ENCODE results near the gene MED13L. TPM values are rescaled to one million over a fixed set of nuclear protein-coding genes. Genes with fewer than 3 reads are reported as not detected.

The MED13L gene
- total and polyA plus RNA-seq, 2 of the 8 experiments (the other 6 are each of a cell fraction or from before 2014, with no cell fraction given), result 15.9 to 51.7 TPM

DNA sequence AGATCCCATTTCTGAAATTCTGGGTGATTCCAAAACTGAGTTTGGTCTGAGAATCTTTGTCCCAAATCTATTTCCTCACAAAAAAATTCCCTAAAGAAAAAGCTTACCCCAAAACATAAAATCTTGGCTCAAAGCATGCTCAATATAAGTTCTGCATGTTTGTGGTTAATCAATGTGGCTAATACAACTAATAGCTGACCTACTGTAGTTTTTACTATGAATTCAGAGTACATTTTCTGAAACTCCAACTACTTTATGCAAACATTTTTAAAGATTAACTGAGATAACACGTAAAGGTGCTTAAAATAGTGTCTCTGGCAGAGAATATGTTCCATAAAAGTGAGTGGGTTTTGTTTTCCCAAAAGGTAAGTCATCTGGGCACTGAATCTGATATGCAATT lies 133.1 kb downstream of the MED13L start:
- POLR2A ChIA-PET (ENCODE audit: partially characterized antibody), result no interaction called here
- Histone ChIP-seq H4K20me1 (replicated peaks in 1 of 2; ENCODE audit: control insufficient read depth in 1 of 2, insufficient read depth in 2 of 2, low read length in 2 of 2) (peaks cover 0 to 2% of the 10 kb centered on the region in 2 experiments), H2BK5ac (ENCODE audit: low read depth, low read length) (no peak overlapping the region), H2BK20ac (ENCODE audit: low read length) (no peak overlapping the region), H3K27me3 (replicated peaks in 1 of 4; ENCODE audit: control insufficient read depth in 3 of 4, extremely low read depth in 1 of 4, insufficient read depth in 3 of 4, low read length in 3 of 4) (no peaks in the 10 kb centered on the region), H2BK15ac (ENCODE audit: low read length) (no peak overlapping the region), H3K4me1 (replicated peaks in 1 of 4; ENCODE audit: control insufficient read depth in 3 of 4, insufficient read depth in 4 of 4, low read length in 3 of 4) (peaks cover 0 to 6% (median 2%) of the 10 kb centered on the region in 4 experiments; a peak in 2 of 7 replicates), H4K8ac (ENCODE audit: extremely low read depth, insufficient read depth, low read length) (no peak overlapping the region), H3K23ac (ENCODE audit: insufficient read length) (no peak overlapping the region), H3K79me1 (ENCODE audit: low read depth, low read length) (peaks cover 2% of the 10 kb centered on the region; the same call in 1 of the 2 replicates), H2BK120ac (replicated peaks; ENCODE audit: low read depth, low read length) (no peak overlapping the region), H3K9me3 (ENCODE audit: insufficient read depth in 2 of 2, low read depth in 1 of 2, low read length in 1 of 2) (no peaks in the 10 kb centered on the region), H3K23me2 (ENCODE audit: low read depth, low read length) (no peaks in the 10 kb centered on the region), H3K4me2 (ENCODE audit: insufficient read depth in 1 of 2, low read depth in 2 of 2, low read length in 2 of 2) (no peak overlapping the region), H4K91ac (replicated peaks; ENCODE audit: insufficient read length, low read length) (no peak overlapping the region), H3K9ac (replicated peaks in 1 of 4; ENCODE audit: extremely low read depth in 1 of 4, low read depth in 3 of 4, low read length in 3 of 4) (no peak overlapping the region), H3K79me2 (ENCODE audit: control insufficient read depth in 1 of 2, insufficient read depth in 2 of 2, low read length in 2 of 2) (peaks cover 3 to 93% of the 10 kb centered on the region in 2 experiments; a peak in 3 of 4 replicates), H4K5ac (ENCODE audit: insufficient read length, low read depth, low read length) (no peak overlapping the region), H3K14ac (ENCODE audit: insufficient read length) (no peak overlapping the region), H3K4me3 (ENCODE audit: extremely low read depth in 1 of 4, insufficient read depth in 2 of 4, low read depth in 3 of 4, low read length in 4 of 4) (no peak overlapping the region), H2AK5ac (ENCODE audit: low read depth, low read length) (no peak overlapping the region), H2BK12ac (ENCODE audit: low read depth, low read length) (no peak overlapping the region), H2AFZ (ENCODE audit: low read length) (no peak overlapping the region), H3K4ac (replicated peaks; ENCODE audit: insufficient read length, low read depth, low read length) (no peak overlapping the region), H3K36me3 (ENCODE audit: control insufficient read depth in 2 of 4, insufficient read depth in 4 of 4, low read length in 3 of 4) (no peaks in the 10 kb centered on the region), H3K56ac (replicated peaks; ENCODE audit: insufficient read length, low read depth, low read length) (no peak overlapping the region), H3K27ac (ENCODE audit: low read depth, low read length) (no peak overlapping the region), H3K18ac (ENCODE audit: extremely low read depth, low read length) (no peak overlapping the region)
- FAIRE-seq, result no peak
- 86% methylated on average over 1 of the region's 1 CpG; no CpG with 5 or more reads in 1 of the 2 experiments for WGBS, 2 experiments (ENCODE audit: extremely low coverage in 1 of 2, insufficient coverage in 1 of 2, insufficient read length in 1 of 2, insufficient replicate concordance in 2 of 2, low coverage in 1 of 2, low lambda C conversion rate in 2 of 2, missing lambda C conversion rate in 1 of 2)
- CTCF ChIA-PET (ENCODE audit: partially characterized antibody), result no interaction called here
- no peak for DNase-seq (ENCODE audit: low read depth in 1 of 2, low spot score in 2 of 2)
- TF ChIP-seq EP300 (IDR thresholded peaks at IDR 0.05; ENCODE audit: borderline replicate concordance in 1 of 2, low read depth in 2 of 2, low read length in 2 of 2), result no peak
- no peak for TF ChIP-seq ZNF274 (IDR thresholded peaks at IDR 0.05; ENCODE audit: borderline replicate concordance, extremely low read depth, low read length)
- TF ChIP-seq TEAD4 (IDR thresholded peaks at IDR 0.05; ENCODE audit: low read depth, low read length), result no peak
- no peak for TF ChIP-seq HDAC2 (IDR thresholded peaks at IDR 0.05; ENCODE audit: borderline replicate concordance in 1 of 2, low read depth in 2 of 2, low read length in 2 of 2)
- no peak for TF ChIP-seq KDM4A (IDR thresholded peaks at IDR 0.05; ENCODE audit: low read depth, low read length, severe bottlenecking)
- no peak for TF ChIP-seq TAF1 (IDR thresholded peaks at IDR 0.05; ENCODE audit: low read depth, low read length)
- no peak for TF ChIP-seq SP1 (IDR thresholded peaks at IDR 0.05; ENCODE audit: low read depth, low read length)
- TF ChIP-seq SRF (IDR thresholded peaks at IDR 0.05; ENCODE audit: low read depth, low read length), result no peak
- TF ChIP-seq PHF8 (conservative IDR thresholded peaks at IDR 0.05; ENCODE audit: low read depth, low read length), result no peak
- no peak for TF ChIP-seq KDM5A (IDR thresholded peaks at IDR 0.05; ENCODE audit: low read length)
